ENCODE results near the gene COMMD6.

The COMMD6 gene

GRCh38 chr13:75530549-75530961 lies 7.1 kb downstream of the COMMD6 start:
- DNase-seq (ENCODE audit: low read depth in 2 of 2) = no peak

DNA sequence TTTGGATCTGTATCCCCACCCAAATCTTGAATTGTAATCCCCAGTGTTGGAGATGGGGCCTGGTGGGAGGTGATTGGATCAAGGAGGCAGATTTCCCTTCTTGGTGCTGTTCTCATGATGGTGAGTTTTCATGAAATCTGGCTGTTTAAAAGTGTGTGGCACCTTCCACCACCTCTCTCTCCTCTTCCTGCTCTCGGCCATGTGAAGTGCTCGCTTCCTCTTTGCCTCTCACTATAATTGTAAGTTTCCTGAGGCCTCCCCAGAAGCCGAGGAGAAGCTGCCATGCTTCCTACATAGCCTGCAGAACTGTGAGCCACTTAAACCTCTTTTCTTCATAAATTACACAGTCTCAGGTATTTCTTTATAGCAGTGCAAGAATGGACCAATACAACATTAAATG lies 15.7 kb downstream of the COMMD6 start:
- DNase-seq (ENCODE audit: low read depth in 2 of 2) = no peak

DNA sequence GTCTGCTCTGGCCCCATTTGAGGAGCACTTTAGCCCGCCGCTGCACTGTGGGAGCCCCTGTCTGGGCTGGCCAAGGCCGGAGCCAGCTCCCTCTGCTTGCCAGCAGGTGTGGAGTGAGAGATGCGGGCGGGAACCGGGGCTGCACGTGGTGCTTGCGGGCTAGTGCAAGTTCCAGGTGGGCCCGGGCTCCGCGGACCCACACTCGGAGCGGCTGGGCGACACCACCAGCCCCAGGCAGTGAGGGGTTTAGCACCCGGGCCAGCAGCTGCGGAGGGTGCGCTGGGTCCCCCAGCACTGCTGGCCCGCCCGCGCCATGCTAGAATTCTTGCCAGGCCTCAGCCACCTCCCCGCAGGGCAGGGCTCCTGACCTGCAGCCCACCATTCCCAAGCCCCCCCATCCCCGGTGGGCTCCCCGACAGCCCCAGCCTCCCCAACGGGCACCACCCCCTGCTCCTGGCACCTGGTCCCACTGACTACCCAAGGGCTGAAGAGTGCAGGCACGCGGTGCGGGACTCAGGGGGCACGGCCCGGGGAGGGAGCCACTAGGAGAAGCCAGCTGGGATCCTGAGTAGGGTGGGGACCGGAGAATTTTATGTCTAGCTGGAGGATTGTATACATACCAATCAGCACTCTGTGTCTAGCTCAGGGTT lies 19.1 kb downstream of the COMMD6 start:
- DNase-seq (ENCODE audit: low read depth in 2 of 2) = no peak

GRCh38 chr13:75514080-75514995 lies 23.3 kb downstream of the COMMD6 start:
- no peak for DNase-seq (ENCODE audit: low read depth in 2 of 2)

DNA sequence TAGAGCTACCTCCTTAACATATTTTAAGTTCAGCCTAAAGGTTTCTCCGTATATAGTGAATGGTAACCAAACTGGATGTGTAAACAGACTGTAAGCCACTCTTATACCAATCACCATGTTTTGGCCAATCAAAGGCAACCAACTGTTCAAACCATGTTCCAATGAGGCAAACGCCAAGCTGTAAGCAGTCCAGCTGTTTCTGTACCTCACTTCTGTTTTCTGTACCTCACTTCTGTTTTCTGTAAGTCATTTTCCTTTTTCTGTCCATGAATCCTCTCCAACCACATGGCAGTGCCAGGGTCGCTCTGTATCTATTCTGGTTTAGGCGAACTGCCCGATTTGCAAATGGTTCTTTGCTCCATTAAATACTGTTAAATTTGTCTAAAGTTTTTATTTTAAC lies 24.4 kb downstream of the COMMD6 start:
- DNase-seq (ENCODE audit: low read depth in 2 of 2) = no peak

- DNase-seq (ENCODE audit: low read depth in 2 of 2) = no peak
Observed at GRCh38 chr13:75512253-75512652, 25.4 kb downstream of the COMMD6 start.

GRCh38 chr13:75511051-75511625 lies 26.5 kb downstream of the COMMD6 start:
- DNase-seq (ENCODE audit: low read depth in 2 of 2) = no peak

DNA sequence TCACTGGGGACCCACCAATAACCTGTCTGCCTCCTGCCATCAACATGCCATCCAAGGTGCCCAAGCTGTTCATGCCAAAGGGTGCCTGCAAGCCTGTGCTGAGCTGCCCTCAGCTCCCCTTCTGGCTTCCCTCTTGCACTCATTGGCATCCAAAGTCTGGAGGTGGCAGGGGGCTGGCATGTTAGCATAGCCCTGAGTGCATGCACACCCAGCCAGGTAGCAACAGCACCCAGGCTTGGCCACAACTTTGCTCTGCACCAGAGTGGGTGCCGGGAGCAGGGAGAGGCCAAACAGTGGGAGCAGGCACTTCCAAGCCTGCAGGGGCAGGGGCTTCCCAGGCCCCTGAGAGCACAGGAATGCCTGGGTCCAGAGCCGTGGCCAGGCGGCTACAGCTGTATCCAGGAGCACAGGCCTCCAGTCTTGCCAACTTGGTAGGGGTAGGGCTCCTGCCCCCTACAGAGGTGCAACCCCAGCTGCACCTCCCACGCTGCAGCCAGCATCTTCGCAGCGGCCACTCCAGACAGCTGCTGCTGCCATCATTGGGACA lies 29.6 kb downstream of the COMMD6 start:
- no peak for DNase-seq (ENCODE audit: low read depth in 2 of 2)

DNA sequence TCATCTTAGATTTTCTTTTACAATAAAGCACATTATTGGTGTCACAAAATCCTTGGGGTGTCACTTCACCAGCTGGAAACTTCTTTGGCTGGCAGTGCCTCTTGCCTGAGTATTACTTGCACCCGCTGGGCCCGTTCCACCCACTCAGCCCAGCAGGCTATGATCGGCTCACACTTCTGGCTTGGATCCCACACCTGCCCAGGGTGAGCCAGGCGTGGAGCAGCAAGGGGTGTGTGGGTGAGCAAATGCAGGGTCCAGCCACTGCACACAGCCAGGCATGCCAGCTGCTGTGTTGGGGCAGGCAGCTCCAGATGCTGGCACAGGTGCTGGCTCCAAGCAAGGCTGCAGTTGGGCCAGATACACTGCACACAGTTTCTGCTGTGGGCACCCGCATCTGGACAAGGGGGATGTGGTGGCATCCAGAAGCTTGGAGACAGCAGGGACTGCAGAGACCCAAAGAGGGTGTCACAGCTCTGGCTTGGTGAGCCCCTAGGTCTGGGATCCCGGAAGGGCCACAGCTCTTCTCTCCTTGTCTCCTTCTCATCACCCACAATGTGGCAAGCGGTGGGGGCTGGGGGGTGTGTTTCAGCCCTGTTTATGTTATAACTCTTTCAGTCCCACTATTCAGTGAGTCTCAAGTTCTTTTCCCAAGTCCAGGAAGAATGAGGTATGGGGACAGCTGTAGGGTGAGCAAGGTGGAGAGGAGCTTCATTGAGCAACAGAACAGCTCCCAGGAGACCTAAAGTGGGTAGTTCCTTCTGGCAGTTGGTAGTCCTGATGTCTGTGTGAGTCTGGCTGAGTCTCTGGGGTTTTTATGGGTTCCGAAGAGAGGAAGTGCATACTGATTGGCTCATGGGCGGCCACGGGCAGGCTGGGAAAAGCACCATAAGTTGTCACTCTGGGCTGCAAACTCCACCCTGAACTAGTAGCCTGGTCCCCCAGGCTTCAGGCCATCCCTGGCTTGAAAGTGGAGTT lies 30.3 kb downstream of the COMMD6 start:
- no peak for DNase-seq (ENCODE audit: low read depth in 2 of 2)

- no peak for DNase-seq (ENCODE audit: low read depth in 2 of 2)
Observed at GRCh38 chr13:75506018-75506417, 31.6 kb downstream of the COMMD6 start.

- DNase-seq (ENCODE audit: low read depth in 2 of 2) = no peak
Observed at GRCh38 chr13:75505327-75505726, 32.3 kb downstream of the COMMD6 start.

DNA sequence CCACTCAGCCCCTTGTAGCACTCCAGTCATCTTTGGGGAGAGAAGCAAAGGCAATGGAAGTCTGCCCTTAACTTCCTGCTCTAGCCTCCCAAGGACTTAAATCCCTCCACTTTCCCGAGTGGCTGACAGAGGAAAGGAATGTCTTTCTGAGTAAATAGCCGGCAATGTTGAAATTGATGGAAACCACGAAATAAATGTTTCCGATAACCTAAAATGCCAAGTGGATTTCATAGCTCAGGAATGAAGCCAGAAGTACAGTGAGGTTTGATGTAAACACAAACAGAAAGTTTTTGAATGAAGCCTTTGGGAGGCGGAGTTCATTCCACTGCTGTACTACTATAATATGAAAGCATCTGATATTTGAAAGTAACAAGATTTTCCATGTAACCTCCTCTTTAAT lies 41.7 kb downstream of the COMMD6 start:
- no peak for DNase-seq (ENCODE audit: low read depth in 2 of 2)

GRCh38 chr13:75494491-75494890 lies 43.1 kb downstream of the COMMD6 start:
- DNase-seq (ENCODE audit: low read depth in 2 of 2) = no peak

GRCh38 chr13:75493156-75493555 lies 44.5 kb downstream of the COMMD6 start:
- no peak for DNase-seq (ENCODE audit: low read depth in 2 of 2)

DNA sequence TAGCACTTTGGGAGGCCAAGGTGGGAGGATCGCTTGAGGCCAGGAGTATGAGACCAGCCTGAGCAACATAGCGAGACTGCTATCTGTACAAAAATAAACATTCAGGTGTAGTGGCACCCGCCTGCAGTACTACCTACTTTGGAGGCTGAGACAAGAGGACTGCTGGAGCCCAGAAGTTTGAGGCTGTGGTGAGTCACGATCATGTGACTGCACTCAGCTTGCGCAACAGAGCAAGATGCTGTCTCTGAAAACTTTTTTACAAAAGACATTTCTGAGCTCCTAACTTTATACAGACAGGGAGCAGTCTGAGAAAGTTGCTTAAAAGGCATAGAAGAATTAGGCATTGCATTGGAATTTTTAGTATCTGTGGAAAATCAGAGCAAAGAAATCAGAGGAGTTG lies 45.3 kb downstream of the COMMD6 start:
- no peak for DNase-seq (ENCODE audit: low read depth in 2 of 2)

DNA sequence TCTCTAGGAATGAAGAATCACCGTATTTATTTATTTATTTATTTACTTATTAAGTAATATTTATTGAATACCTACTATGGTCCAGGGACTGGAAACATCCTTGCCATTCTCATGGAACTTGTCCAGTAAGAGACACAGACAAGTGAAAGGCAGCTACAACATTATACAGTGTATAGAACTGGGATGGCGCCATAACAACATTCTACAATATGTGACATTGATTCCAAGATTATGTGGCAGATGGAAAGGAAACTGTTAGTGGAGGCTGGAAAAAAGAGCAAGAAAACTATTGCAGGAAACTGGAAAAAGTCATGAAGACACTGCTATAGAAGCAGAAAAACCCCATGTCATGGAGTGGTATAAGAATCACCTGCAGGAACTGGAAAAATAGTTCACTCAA lies 46.3 kb downstream of the COMMD6 start:
- no peak for DNase-seq (ENCODE audit: low read depth in 2 of 2)

DNA sequence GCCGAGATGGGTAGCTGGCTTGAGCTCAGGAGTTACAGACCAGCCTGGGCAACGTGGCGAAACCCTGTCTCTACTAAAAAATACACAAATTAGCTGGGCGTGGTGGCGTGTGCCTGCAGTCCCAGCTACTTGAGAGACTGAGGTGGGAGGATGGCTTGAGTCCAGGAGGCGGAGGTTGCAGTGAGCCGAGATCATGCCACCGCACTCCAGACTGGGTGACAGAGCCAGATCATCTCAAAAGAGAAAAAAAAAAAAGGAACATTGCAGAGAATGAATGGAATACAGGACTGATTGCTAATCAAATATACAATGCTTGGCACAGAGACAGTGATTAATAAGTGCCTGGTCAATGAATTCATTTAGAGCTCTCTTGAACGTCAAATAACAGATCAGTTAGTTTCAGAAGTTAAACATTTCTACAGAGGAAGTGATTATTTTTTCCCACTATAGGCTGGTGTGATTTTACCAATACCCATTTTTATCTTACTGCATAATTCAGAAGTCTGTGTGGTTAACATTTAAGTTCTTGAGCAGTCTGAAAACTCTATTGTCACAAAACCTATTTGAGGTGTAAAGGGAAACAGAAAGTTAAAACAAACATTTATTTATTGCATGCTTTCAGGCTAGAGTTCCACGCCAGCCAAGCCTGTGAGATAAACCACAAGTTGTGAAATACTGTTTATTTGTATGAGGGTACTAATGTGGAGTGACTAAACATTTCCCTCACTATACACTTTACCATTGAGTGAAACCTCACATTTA lies 48.0 kb downstream of the COMMD6 start:
- no peak for DNase-seq (ENCODE audit: low read depth in 2 of 2)

- DNase-seq (ENCODE audit: low read depth in 2 of 2) = no peak
Observed at GRCh38 chr13:75486146-75487062, 51.2 kb downstream of the COMMD6 start.

DNA sequence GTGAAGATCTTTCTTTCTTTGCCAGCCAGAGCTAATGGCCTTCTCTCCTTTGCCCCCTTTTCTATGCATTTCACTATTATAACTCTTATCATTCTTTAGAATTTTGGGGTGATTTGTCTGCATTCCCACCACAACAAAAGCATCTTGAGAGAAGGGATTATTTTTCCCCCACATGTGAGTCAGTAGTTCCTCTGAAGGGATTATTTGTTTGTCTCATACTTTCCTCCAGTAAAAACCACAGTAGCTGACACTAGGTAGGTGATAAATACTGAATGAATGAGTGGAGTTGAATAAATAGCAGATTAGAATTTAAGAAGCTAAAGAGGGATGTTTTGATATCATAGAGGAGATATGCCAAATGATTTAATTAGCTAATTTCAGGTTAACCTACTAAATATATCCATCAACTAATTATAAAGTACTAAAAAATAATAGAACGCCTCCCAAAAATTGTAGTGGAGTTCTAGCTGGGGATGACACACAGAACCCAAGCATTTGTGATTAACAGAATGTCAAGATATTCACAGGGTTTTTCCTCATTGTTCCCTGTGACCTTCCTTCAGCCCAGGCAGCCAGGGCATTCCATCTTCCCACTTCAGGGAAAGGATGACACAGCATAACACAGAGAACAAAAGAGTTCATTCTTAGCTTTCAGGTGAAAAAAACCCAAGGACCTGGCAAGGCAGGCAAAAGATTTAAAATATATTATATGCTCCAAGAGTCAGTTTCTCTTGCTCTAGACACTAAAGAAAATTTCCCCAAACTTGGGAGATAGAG lies 52.2 kb downstream of the COMMD6 start:
- DNase-seq (ENCODE audit: low read depth in 2 of 2) = no peak
